Urothelium cell line (cell line): ENCODE results near the gene RNF214.
"Not testable (repeated sequence)": the region's sequence is repeated elsewhere in the genome, so short reads cannot be mapped to it uniquely, and the experiment has no call there.

Experiments used
- DNase-seq: peaks from one replicate; pipeline ENCODE4 v3.0.0; 2011; ENCODE audit warnings: low spot score, mixed read lengths
- FAIRE-seq: peaks from 2 replicates; lab custom pipeline; 2011; peaks lifted over from hg19 to GRCh38; lab: Jason Lieb, UNC

The RNF214 gene

DNA sequence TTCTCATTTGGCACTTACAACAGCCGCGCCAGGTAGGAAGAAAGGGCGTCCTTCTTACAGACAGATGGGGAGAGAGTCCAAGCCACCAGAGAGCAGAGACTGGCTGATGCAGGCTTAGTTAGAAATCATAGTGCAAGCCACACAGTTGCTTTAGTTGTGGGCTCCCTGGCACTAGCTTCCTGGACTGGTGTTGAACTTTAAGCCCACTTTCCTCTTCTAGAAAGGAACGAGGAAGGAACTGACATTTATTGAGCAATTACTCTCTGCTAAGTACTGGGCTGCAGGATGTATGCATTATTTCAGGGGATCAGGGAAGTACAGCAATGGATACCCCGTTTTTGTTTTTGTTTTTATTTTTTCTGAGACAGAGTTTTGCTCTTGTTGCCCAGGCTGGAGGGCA lies 80.6 kb downstream of the RNF214 start:
- DNase-seq (no peak), FAIRE-seq (no peak)

DNA sequence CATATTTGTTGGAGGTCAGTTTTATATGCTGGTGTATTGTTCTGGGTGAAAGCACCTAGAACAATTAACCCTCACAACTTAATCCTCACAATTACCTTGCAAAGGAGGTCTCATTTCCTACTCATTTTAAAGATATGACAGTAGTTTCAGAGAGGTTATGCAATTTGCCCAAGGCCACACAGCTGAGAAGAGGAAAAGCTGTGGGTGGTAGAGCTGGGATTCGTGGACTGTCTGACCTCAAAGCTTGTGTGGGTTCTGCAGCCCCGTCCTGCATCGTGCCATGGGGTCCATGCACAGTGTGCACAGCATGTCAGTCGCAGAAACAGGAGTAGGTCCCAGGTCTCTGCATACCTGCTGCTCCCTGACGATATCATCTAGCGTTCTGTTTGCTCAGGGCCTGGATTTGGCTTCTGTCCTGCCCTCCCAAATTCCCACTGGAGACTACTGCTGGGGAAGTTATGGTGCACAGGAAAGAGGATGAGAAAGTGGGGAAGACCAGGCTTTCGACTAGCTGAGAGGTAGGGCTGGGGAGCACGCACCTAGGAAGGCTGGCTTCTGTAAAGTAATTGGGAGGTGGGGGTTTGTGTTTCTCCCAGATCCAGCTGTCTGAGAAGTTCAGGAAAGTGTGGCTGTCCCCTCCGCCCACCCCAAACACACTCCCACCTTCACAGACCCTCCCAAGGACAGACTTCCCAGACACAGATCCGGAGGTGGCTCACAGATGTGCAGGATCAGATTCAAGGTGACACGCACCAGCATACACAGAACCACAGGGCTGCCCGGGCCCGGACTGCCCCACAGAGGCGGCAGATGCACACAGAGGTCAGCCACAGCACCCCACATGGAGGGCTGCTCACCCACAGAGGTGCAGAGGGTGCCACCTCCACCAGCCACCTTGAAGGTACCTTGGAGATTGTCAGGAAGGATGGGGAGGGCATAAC lies 81.6 kb downstream of the RNF214 start:
- DNase-seq (no peak), FAIRE-seq (no peak)

DNA sequence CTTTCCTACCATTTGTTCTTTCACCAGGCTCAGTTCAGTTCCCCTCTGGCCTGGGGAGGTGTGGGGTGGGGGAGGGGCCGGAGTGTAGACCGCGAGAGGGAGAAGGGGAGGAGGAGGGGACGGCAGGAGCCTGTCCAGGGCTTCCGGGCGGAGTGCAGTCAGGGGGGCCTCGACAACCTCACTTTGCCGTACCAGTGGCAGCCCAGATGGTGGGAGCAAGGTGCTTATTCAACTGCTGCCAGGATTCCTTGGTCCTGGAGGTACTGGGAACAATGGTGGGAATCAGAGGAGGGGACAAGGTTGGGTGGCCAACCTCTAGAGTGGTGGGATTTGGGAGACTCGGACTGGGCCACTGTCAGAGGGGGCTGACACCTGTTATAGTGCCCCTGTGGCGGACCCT lies 82.4 kb downstream of the RNF214 start:
- FAIRE-seq (no peak), DNase-seq (no peak)

DNA sequence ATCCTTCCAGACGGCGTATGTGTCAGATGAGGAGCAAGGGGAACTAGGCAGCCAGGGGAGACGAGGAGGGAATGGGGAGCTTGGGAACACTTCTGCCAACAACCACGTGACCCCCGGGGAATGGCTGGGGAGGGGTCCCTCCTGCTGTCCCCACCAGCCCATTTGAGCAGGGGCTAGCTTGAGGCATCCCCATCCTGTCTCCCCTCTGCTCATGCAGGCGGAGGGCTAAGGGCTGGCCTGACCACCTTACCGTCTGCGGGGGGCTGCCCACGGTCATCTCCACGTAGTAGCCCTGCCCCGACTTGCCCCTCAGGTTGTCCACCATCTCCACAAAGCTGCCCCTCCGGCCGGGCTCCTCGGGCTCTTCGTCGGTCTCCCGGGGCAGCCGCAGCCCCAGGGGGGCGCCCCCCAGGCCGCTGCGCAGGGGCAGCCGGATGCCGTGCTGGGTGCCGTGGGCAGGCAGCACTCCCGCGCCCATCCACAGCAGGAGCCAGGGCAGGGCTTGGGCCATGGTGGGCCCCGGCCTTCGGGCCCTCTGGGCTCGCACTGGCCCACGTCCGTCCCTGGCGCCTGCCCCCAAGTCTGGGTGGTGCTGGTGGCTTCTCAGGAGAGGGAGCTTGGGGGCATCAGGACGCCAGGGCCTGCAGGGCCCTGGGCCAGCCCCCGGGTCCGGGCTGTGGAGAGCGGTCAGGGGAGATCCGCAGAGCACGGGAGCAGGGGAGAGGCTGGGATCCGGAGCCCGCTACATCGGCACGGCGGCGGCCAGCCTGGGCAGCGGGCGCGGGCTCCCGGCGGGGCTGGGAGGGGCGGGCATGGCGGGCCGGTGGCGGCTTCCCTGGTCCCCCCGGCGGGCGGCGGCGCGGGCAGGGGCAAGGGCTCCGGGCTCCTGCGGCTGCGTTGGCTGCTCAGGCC lies 83.1 kb downstream of the RNF214 start:
- DNase-seq (no peak), FAIRE-seq (no peak)

DNA sequence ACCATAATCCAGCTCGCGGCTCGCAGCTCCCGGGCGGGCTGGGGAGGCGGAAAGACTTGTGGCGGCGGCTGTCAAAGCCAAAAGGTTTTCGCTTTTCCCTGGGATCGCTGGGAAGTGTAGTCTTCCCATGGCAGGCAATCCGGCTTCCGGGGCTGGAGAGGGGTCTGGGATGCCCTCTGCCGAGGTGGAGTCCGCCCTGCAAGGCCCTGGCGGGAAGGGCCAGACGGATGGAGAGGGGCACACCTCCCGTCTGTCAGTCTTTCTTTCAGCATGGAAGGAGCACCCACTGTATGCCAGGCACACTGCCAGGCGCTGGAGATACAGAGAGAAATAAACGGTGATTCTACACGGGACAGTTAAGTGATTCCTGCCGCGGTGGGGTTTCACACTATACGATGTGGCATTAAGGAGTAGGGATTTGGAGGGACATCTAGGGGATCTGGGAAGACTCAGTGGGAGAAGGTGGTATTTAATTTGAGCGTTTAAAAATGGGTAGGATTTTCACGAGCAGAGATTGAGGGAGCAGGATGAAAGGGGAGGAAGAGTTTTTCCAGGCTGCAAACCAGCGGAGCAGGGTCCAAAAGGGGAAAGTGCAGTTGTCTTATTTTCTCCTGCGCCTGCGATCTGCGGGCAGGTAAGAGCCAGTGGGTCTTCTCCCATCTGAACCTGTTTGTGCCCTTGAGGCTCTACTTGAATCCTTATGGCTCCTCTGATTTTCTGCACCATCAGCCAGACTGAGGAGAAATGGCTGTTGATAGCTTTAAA lies 83.9 kb downstream of the RNF214 start, which contains the start of gene BACE1:
BACE1 (minus strand) TSS at position 60 of the 765 bp plus-strand sequence. CDS start 461 bp downstream, outside the sequence.
- FAIRE-seq = peak; percentile 62
- DNase-seq = peak; percentile 86

DNA sequence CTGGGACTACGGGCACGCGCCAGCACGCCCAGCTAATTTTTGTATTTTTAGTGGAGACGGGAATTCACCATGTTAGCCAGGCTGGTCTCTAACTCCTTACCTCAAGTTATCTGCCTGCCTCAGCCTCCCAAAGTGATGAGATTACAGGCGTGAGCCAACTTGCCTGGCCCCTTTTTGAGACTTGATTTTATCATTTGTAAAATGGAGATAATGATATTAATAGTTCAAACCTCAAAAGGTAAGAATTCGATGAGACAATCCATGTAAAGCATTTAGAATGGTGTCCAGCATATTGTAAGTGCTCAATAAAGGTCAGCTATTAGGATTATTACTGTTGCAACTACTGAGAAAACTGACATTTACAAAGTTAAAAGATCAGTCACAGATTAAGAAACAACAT lies 86.3 kb downstream of the RNF214 start:
- DNase-seq (no peak), FAIRE-seq (no peak)

DNA sequence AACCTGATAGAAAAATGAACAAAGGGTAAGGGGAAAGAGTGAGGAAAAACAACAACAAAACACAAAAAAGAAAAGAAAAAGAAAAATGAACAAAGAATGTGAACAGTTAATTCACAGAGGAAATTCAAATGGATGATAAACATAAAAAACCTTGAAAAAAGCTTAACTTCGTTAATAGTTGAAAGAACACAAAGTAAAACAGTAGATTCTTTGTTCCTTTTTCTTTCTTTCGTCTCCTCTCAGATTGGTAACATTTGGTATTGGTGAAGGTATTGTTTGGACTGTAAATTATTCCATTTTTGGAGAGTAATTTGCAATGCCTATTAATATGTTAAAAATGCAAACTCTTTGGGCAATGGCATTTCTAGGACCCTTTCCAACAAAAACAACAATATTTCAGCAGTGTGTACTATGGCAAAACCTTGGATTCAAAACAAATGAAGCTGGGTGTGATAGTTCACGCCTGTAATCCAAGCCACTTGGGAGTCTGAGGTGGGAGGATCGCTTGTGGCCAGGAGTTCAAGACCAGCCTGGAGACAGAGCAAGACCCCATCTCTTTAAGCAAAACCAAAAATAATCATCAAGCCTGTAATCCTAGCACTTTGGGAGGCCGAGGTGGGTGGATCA lies 86.9 kb downstream of the RNF214 start:
- FAIRE-seq (no peak), DNase-seq (no peak)

DNA sequence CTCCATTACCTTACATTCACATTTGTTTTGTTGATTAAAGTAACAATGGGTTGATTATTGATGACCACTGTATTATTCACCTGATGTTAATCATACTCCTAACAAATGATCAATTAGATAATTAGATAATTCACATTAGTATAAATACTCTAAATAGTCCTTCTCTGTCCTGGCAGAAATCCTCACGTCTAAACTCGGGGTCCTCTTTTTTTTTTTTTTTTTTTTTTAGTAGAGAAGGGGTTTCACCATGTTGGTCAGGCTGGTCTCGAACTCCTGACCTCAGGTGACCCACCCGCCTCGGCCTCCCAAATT lies 94.7 kb downstream of the RNF214 start:
- DNase-seq, FAIRE-seq: not testable (repeated sequence)

DNA sequence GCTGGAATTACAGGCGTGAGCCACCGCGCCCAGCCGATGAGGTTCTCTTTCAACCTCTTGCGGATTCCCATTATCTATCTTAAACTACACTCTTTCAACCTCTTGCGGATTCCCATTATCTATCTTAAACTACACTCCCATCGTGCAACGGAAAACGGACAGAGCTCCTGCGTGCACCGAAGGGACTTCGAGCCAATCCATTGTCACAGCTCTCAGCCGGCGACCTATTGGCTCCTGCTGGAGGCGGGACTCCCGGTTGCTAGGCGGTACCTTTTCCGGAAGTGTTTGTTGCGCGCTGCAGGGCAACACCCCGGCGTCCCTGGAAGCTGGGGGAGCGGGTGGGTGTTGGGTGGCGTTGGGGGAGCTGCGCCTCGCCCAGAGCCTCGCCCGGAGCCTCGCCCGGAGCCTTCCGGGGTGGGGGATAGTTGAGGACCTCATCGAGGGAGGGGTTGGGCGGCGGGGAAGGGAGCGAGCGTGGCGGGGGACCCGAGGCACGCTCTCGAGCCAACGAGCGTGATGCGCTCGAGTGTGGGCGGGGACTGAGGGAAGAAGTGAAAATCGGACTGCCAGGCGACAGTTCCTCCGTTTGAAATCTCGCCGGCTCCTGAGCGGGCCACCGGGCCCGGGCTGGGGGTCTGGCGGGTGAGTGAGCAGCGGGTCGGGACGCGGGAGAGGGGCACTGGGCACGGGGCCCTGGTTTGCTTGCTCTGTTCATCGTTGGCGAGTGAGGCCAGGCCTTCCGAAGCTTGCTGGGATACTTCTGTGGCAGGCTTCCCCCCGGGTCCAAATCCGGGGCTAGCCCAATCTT lies 95.3 kb downstream of the RNF214 start, which contains the start of gene CEP164:
CEP164 (plus strand) TSS at position 288 of the 808 bp plus-strand sequence. CDS start 10,733 bp downstream, outside the sequence.
- peak; percentile 94 for DNase-seq
- FAIRE-seq = no peak

DNA sequence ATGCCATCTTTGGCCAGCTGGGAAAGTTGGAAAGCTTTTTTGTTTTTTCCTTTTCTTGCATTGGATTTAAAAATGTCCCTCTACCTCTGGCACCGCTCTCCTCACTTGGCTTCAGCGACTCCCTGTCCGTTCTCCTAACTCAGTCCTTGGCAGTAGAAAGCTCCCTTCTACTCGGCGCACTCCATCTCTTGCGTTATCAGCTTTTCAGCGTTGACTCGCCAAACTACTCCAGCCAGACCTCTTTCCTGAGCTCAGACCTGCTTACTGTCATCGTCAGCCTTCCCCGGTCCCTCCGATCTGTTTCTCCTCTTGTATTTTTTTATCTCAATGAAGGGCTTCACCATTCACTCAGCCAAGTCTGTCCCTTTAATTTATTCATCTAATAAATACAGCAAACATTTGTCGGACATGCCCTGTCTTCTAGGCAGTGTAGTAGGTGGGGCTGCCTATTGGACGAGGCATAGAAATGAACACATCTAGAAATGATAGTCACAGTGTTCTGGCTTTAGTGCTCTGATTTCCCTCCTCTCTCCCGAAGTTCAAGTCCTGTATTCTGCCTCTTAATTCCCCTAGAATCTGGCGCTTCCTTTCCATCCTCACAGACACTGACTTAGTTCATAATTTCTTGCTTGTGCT lies 96.0 kb downstream of the RNF214 start:
- no peak for FAIRE-seq
- DNase-seq = peak; percentile 4

DNA sequence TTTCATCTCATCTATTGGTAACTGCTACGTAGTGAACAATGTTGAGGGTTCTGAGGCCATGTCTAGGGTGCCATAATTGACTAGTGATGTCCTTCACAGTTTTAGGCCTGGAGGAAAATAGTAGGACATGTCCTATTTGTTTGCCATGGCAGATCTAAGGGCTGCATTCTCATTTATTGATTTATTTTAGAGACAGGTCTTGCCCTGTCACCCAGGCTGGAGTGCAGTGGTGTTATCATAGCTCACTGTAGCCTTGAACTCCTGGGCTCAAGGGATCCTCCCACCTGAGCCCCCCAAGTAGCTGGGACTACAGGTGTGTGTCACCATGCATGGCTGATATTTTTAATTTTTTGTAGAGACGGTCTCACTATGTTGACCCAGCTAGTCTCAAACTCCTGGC lies 100.4 kb downstream of the RNF214 start:
- FAIRE-seq = no peak
- no peak for DNase-seq

DNA sequence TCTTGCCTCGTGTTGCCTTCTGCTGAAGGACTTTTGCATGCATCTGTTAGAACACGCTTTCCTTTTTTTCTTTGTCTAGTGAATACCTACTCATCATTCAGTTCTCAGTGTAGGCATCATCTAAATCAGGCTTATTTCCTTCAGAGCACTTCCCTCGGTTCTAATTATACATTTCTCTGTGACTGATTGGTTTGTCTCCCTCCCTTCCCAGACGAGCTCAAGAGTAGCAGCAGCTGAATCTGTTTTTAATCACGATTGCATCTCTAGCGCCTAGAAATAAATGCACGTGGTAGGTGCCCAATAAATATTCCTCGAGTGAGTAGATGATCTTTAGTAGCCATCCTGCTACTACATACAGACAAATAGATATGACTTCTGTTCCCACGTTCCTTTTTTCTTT lies 101.4 kb downstream of the RNF214 start:
- DNase-seq = no peak
- FAIRE-seq = no peak

DNA sequence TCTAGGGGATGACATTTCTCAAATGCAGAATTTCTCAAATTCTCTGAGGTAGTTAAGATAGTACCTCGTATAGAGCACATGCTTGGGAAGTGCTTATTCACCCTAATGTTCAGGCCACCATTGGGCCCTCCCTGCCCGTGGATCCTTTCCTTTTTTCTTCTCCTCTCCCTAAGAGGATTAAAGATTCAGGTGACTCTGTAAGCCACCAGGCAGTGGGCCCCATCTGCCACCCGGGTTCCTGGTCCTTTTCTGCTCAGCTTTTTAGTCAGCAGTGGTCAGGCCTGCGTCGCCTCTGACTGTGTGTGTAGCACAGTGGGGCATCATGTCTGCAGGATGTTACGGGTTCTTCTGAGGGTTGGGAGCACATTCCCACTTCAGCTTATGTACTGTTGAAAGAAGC lies 102.4 kb downstream of the RNF214 start:
- no peak for DNase-seq
- FAIRE-seq = no peak

DNA sequence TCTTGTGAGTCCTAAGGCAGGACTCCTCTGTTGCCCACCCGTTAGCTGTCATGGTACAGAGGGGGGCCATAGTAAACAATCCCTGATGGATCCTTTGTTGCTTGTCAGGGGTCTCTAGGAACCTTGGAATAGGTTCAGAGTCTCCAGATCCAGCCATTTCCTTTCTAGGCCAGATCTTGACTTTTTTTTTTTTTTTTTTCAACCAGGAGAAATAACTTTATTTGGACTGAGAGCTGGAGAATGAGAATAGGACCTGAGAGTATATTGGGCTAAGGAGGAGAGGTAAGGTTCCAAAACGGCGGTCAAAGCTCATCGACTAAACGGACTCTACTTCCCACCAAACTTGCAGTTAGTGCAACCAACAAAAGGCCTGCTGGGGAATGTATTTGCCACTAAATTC lies 102.9 kb downstream of the RNF214 start:
- DNase-seq (no peak), FAIRE-seq (no peak)
